Stimulated activated CD4-positive, alpha-beta T cell treated with anti-CD3 and anti-CD28 coated beads, Interleukin-15, amount 100 ng/mL, for 24 hours (primary cell): ENCODE data around the gene SPON1.
"Not testable (repeated sequence)": the region's sequence is repeated elsewhere in the genome, so short reads cannot be mapped to it uniquely, and the experiment has no call there.

Source experiments
- DNase-seq: peaks from one replicate; pipeline ENCODE4 v3.0.0-alpha.2; 2020

Gene SPON1

DNA sequence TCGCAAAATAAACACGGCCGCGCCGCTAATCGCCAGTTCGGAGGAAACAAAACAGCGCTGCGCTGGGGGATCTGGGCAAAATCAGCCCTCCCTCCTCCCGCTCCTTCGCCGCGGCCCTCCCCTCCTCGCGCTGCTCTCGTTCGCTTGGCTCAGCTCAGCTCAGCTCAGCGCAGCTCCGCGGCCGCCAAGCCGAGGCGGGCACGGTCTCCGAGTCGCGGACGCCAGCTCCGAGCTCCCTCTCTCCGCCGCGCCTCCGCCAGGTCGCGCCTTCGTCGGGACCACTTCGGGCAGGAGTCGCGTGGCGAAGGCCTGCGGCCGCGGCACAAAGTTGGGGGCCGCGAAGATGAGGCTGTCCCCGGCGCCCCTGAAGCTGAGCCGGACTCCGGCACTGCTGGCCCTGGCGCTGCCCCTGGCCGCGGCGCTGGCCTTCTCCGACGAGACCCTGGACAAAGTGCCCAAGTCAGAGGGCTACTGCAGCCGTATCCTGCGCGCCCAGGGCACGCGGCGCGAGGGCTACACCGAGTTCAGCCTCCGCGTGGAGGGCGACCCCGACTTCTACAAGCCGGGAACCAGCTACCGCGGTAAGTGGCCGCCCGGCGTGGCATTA lies at the start of gene SPON1:
SPON1 (plus strand) TSS at position 162 of the 607 bp plus-strand sequence; CDS start at position 344, 182 bp downstream.
- peak; percentile 64 for DNase-seq

DNA sequence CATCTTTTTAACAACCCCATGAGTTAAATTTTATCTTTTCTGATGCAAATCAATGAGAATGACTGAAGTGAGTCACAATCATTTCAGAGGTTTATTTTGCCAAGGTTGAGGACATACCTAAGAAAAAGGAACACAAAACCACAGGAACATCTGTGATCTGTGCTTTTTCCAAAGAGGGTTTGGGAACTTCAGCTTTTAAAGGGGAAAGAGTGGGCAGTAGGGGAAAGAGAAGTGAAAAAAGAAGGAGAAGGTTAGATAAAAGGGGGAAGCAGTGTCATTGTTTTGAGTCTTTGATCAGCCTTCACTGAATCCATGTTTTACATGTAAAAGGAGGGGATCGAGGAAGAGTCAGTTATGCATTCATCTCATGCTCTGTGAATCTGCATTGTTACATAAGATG lies 45.3 kb upstream of the SPON1 start:
- no peak for DNase-seq

DNA sequence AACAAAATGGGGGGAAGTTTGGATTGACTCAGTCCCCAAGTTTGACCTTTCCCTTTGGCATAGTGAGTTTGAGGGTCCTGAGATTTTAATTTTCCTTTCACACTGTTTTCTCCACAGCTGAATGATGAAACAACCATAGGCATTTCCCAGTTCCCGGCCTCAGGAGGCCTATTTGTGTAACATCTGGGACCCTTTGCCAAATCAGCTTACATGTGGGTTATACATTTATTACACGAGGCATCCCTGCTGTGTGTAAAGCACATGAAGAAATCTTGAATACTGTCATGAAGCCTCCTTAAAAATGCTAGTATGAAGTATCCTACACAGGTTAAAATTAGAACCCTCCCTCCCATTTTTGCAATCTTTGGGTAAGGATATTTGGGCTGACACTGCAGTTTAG lies 44.6 kb upstream of the SPON1 start:
- no peak for DNase-seq

DNA sequence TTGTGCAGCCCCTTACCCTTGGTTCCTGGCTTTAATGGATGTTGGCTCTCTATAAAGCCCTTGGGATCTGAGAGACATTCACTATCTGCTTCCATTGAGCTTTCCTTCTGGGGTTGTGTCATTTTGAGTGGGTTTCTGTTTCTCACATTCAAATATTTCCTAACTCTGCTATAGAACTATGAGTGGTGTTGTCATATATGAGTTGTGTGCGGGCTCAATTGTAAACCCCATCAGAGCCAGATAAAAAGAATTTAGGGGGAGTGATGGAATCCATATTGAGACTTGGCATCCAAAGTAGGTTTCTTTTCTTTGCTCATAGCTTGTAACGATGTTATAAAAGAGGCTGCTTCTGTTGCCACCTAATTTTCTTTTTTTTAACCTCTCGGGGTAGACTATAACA lies 41.8 kb upstream of the SPON1 start:
- DNase-seq = no peak

DNA sequence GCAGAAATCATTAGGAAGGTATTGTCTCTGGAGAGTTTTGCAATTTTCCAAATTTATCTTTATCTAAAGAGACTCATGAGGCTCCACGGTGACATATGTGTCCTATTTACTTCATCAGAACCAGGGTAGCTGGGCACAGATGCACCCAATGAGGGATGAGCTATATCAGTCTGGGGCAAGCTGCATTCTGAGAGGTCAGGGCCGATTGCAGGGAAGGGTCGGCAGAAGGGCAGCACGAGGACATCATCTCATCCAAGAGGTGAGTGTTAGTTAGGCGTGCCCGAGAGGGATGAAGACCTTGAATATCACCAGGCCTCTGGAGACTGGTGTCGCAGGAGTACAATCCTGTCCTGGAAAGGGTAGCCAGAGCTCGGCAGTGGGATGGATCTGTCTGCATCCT lies 41.0 kb upstream of the SPON1 start:
- DNase-seq = no peak

- no peak for DNase-seq
These were observed 39.3 kb upstream of the SPON1 start for GRCh38 chr11:13923182-13923581.

GRCh38 chr11:13923716-13924650 lies 38.5 kb upstream of the SPON1 start:
- no peak for DNase-seq

DNA sequence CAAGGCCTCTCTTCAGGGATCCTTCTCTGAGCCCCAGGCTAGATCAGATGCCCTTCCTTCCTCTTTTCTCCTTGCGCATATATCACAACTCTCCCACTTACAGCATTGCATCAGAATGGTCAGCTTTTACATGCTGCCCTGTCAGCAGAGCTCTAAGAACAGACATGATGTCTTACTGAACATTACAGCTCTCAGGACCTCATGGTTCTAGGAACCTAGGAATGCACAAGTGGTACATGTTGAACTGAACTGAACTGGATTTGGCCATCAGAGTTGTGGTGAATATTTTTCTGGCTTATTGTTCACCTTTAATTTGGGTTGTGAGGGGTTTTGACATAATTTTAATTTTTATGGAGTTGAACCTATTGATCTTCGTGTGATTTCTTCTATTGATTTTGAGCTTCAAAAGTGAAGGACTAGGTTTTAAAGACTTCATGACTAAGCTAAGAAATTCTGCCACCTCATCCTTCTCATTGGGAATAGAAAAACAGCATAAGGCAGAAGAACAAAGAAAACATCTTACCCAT lies 37.7 kb upstream of the SPON1 start:
- DNase-seq = no peak

- DNase-seq = not testable (repeated sequence)
These were observed 36.2 kb upstream of the SPON1 start for GRCh38 chr11:13926366-13926765.

DNA sequence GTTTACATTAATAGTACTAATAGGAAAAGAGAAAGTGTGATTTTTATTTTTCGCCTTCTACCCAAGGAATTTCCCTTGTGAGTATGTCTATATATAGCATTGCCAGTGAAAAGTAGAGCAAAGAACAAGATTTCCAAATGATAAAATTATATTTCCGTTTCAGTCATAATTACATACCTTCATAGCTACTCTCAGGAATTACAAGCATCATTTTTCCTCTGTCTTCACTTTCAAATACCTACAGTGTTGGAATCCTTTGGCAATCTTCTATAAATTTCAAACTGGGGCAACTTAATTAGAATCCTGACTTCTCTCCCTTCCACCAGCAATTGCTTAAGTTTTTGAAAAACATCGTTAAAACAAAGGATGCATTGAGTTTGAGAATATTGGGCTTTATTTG lies 35.5 kb upstream of the SPON1 start:
- no peak for DNase-seq

GRCh38 chr11:13927481-13927880 lies 35.0 kb upstream of the SPON1 start:
- no peak for DNase-seq

DNA sequence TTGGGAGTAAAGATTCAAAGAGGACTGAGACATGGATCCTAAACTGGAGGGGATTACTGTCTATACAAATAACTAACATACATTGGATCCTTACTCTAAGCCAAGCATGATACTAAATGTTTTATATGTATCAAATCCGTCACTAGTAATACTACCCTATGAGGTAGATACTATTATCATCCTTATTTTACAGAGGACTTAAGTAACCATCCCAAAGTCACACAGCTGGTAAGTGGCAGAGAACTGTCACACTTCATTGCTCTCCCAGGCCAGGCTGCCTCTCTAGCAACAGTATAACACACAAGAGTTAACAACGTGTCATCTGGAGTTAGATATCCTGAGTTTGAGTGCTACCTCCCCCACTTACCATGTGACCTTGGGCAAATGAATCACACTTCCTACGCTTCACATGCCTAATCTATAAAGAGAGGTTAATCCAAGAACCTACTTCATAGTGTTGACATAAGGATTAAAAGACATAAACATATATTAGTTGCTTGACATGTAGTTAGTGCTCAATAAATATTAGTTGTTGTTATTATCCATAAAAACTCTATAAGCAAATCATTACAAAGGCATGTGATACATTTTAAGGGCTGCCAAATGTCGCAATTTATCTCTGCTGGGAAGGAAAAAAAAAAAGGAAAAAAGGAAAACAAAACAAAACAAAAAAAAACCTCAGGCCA lies 33.8 kb upstream of the SPON1 start:
- no peak for DNase-seq

DNA sequence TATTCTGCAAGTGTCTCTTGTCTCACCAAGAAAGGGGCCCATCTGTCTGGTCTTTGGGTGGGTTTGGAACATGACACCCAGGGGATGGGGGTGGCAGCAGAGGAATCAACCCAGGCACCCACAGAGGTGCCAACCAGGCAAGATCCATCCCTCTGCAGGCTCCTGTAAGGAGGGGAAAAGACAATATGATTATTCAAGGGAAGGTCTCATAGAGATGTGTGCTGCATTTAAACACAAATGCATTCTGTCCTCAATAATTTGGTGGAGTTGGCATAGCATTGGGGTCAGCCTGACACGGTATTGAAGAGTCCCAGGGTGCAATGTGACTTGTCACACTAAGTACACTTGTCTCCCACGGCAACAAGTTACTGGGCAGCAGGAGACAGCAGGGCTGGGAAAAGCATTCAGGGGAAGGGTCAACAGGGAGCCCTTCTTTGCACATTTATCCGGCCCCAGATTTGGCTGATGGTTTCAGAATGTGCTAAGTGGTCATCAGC lies 33.1 kb upstream of the SPON1 start:
- no peak for DNase-seq

GRCh38 chr11:13931356-13931755 lies 31.2 kb upstream of the SPON1 start:
- no peak for DNase-seq

- DNase-seq = not testable (repeated sequence)
These were observed 25.4 kb upstream of the SPON1 start for GRCh38 chr11:13937154-13937553.

GRCh38 chr11:13938829-13939228 lies 23.7 kb upstream of the SPON1 start:
- peak; percentile 37 for DNase-seq

DNA sequence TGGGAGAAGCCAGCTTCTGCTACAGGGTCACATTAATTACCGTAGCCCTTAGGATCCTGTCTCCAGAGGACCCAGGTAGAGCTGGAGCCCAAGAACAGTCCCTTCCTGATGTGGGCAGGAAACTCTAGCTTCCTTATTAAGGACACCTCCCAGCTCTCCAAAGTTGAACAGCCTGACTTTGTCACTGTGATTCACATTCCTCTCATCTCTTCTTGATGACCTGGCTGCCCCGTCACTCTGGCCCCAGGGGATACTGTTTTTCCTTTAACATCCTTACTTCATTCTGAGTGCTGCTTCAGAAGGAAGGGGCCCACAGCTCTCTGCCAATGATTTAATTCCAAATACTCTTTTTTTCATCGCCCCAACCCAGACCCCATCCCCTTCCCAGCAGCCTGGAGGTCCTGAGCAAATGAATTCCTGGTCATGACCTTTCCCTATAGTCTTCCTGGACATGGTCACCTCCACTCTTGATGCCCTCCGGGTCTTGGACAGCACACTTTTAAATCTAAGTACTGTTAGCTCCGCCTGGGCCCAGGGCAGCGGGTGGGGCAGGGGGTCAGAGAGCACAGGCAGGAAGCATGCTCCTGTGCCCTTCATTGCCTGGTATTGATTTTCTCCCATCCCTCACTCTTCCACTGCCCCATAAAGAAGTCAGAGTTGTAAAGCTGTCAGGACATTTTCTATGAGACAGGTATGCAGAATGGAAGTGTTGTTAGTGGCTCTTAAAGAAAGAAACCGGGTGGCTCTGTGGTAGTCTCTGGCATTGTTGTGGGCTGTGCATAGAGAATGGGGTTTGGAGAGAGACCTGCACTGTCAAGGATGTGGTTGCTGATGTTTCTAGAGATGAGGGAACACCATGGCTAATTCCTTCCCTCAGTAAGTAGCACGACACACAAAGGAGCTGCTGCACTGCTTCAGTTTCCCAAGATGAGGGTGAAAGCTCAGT lies 22.3 kb upstream of the SPON1 start:
- DNase-seq = no peak

DNA sequence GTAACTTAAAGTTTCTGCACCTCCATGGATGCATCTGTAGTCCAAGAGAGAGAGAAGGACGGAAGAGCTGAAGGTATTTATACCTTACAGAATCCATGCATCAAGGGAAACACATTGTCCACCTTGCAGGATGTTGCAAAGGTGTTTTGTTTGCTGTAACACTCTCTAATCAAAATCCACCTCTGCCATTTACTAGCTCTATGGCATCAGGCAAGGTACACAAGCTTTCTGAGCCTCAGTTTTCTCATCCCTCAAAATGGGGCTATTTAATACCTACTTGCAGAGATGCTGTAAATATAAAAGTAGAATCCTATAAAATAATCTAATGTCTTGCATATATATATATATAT lies 21.6 kb upstream of the SPON1 start:
- DNase-seq = no peak

GRCh38 chr11:13941775-13942174 lies 20.7 kb upstream of the SPON1 start:
- no peak for DNase-seq

- DNase-seq = no peak
These were observed 20.1 kb upstream of the SPON1 start for GRCh38 chr11:13942378-13942777.

DNA sequence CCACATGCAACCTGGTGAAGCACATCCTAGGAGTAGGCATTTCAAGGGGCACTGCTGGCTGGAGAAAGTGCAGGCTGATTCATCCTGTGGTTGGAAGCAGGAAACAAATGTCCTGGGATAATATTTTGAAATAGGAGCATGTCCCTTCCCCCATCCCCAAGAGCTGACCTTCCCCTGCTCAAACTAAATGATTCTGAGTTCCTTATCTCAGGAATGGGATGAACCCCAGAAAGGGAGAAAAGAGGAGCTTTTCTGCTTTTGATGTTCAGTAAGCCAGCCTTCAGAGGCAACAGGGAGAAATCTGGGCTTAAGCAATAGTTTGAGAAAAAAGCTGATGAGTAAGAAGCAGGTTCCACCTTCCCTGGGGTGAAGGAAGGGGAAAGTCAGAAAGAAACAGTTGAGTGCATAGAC lies 19.5 kb upstream of the SPON1 start:
- DNase-seq = no peak

DNA sequence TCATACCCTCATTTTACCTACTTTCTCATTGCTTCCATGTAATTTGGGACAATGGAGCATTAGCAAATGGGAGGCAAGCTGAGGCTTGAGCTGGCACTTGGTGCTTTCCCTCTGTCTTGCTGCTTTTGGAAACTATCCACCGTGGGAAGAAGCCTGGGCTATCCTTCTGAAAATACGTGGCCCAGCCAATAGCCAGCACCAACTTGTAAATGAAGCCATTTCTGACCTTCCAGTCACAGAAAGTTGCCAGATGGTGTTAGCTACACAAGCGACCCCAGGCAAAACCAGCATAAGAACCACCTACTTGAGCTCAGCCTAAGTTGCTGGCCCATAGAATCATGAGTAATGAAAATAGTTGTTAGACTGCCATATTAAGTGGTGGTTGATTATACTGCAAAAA lies 18.5 kb upstream of the SPON1 start:
- DNase-seq = no peak
